Measurements from ENCODE around the gene OXCT2.
"Not testable (repeated sequence)": the region's sequence is repeated elsewhere in the genome, so short reads cannot be mapped to it uniquely, and the experiment has no call there.

Gene OXCT2

GRCh38 chr1:39787468-39787867, 16.3 kb upstream of the OXCT2 start:
- no peak for DNase-seq (ENCODE audit: low spot score)

- not testable (repeated sequence) for DNase-seq (ENCODE audit: low spot score)
These were observed 15.9 kb upstream of the OXCT2 start for GRCh38 chr1:39787108-39787375.

GRCh38 chr1:39786303-39787107, 15.4 kb upstream of the OXCT2 start:
- DNase-seq (ENCODE audit: low spot score): not testable (repeated sequence)

GRCh38 chr1:39782685-39783084, 11.5 kb upstream of the OXCT2 start:
- DNase-seq (ENCODE audit: low spot score): not testable (repeated sequence)

- DNase-seq (ENCODE audit: low spot score): no peak
These were observed 11.0 kb upstream of the OXCT2 start for GRCh38 chr1:39782103-39782502.

GRCh38 chr1:39781349-39781715, 10.2 kb upstream of the OXCT2 start:
- DNase-seq (ENCODE audit: low spot score): no peak

GRCh38 chr1:39779821-39780220, 8.7 kb upstream of the OXCT2 start:
- no peak for DNase-seq (ENCODE audit: low spot score)

- no peak for DNase-seq (ENCODE audit: low spot score)
These were observed 8.0 kb upstream of the OXCT2 start for GRCh38 chr1:39779137-39779536.

GRCh38 chr1:39778463-39779099, 7.4 kb upstream of the OXCT2 start:
- not testable (repeated sequence) for DNase-seq (ENCODE audit: low spot score)

GRCh38 chr1:39777896-39778295, 6.7 kb upstream of the OXCT2 start:
- DNase-seq (ENCODE audit: low spot score): not testable (repeated sequence)

GRCh38 chr1:39777306-39777705, 6.2 kb upstream of the OXCT2 start:
- DNase-seq (ENCODE audit: low spot score): no peak

GRCh38 chr1:39776886-39777285, 5.7 kb upstream of the OXCT2 start:
- no peak for DNase-seq (ENCODE audit: low spot score)

- no peak for DNase-seq (ENCODE audit: low spot score)
These were observed 5.2 kb upstream of the OXCT2 start for GRCh38 chr1:39776400-39776713.

- not testable (repeated sequence) for DNase-seq (ENCODE audit: low spot score)
These were observed 4.7 kb upstream of the OXCT2 start for GRCh38 chr1:39775676-39776399.

- DNase-seq (ENCODE audit: low spot score): not testable (repeated sequence)
These were observed 4.0 kb upstream of the OXCT2 start for GRCh38 chr1:39775141-39775540.

GRCh38 chr1:39773369-39773979, 2.3 kb upstream of the OXCT2 start:
- DNase-seq (ENCODE audit: low spot score): not testable (repeated sequence)

GRCh38 chr1:39770100-39771021, 787 bp downstream of the OXCT2 start:
- DNase-seq (ENCODE audit: low spot score): not testable (repeated sequence)

- not testable (repeated sequence) for DNase-seq (ENCODE audit: low spot score)
These were observed 1.6 kb downstream of the OXCT2 start for GRCh38 chr1:39769502-39769901.

GRCh38 chr1:39766466-39766865, 4.7 kb downstream of the OXCT2 start:
- DNase-seq (ENCODE audit: low spot score): not testable (repeated sequence)

- not testable (repeated sequence) for DNase-seq (ENCODE audit: low spot score)
These were observed 6.6 kb downstream of the OXCT2 start for GRCh38 chr1:39764512-39764911.

GRCh38 chr1:39763619-39764374, 7.4 kb downstream of the OXCT2 start:
- not testable (repeated sequence) for DNase-seq (ENCODE audit: low spot score)

All from RKO (cell line).